ENCODE data around the gene CNTRL.
"Not testable (repeated sequence)": the region's sequence is repeated elsewhere in the genome, so short reads cannot be mapped to it uniquely, and the experiment has no call there.

The CNTRL gene

GRCh38 chr9:121085661-121086060 is 10.9 kb downstream of the CNTRL start:
- DNase-seq (ENCODE audit: low spot score in 2 of 2): no peak

GRCh38 chr9:121088576-121088975 is 13.8 kb downstream of the CNTRL start:
- Histone ChIP-seq H3K4me1 (no peaks in the 10 kb centered on the region), H3K4me3 (no peak overlapping the region), H3K9me3 (no peaks in the 10 kb centered on the region), H3K36me3 (replicated peaks) (no peaks in the 10 kb centered on the region; the same call in 1 of the 2 replicates), H3K27me3 (ENCODE audit: low read depth) (no peaks in the 10 kb centered on the region)
- no peak for DNase-seq (ENCODE audit: low spot score in 2 of 2)
- in situ Hi-C loops (cut with MboI; ENCODE audit: low sequenced_read_pairs): no loop called here

More at GRCh38 chr9:121085661-121086060, 10.9 kb downstream of the CNTRL start:
- Histone ChIP-seq H3K36me3 (replicated peaks) (peaks cover 6% of the 10 kb centered on the region; the same call in 1 of the 2 replicates), H3K9me3 (no peaks in the 10 kb centered on the region), H3K27me3 (ENCODE audit: low read depth) (no peaks in the 10 kb centered on the region), H3K4me1 (no peaks in the 10 kb centered on the region), H3K4me3 (no peak overlapping the region)
- in situ Hi-C loops (cut with MboI; ENCODE audit: low sequenced_read_pairs): no loop called here

GRCh38 chr9:121090743-121091142 is 16.0 kb downstream of the CNTRL start:
- H3K36me3 ChIP-seq (replicated peaks); H3K4me3 ChIP-seq; H3K9me3 ChIP-seq; H3K4me1 ChIP-seq; in situ Hi-C loops (cut with MboI; ENCODE audit: low sequenced_read_pairs); H3K27me3 ChIP-seq (ENCODE audit: low read depth); DNase-seq (ENCODE audit: low spot score in 2 of 2): not testable (repeated sequence)

- in situ Hi-C loops (cut with MboI; ENCODE audit: low sequenced_read_pairs): no loop called here
- Histone ChIP-seq H3K9me3 (no peaks in the 10 kb centered on the region), H3K36me3 (replicated peaks) (peaks cover 6% of the 10 kb centered on the region), H3K4me3 (no peak overlapping the region), H3K4me1 (no peaks in the 10 kb centered on the region), H3K27me3 (ENCODE audit: low read depth) (no peaks in the 10 kb centered on the region)
- DNase-seq (ENCODE audit: low spot score in 2 of 2): no peak
Measured at GRCh38 chr9:121095057-121095456, 20.3 kb downstream of the CNTRL start.

GRCh38 chr9:121098567-121099198 is 23.9 kb downstream of the CNTRL start:
- in situ Hi-C loops (cut with MboI; ENCODE audit: low sequenced_read_pairs): no loop called here
- no peak overlapping the region for H3K4me3 ChIP-seq
- H3K27me3 ChIP-seq (ENCODE audit: low read depth): no peaks in the 10 kb centered on the region
- DNase-seq (ENCODE audit: low spot score in 2 of 2): no peak
- H3K36me3 ChIP-seq (replicated peaks): peaks cover 6% of the 10 kb centered on the region; the same call in 1 of the 2 replicates
- H3K9me3 ChIP-seq: peaks cover 3% of the 10 kb centered on the region; the same call in 1 of the 2 replicates
- H3K4me1 ChIP-seq: no peaks in the 10 kb centered on the region

GRCh38 chr9:121104054-121104453 is 29.3 kb downstream of the CNTRL start:
- DNase-seq (ENCODE audit: low spot score in 2 of 2); H3K4me3 ChIP-seq; H3K36me3 ChIP-seq (replicated peaks); in situ Hi-C loops (cut with MboI; ENCODE audit: low sequenced_read_pairs); H3K9me3 ChIP-seq; H3K27me3 ChIP-seq (ENCODE audit: low read depth); H3K4me1 ChIP-seq: not testable (repeated sequence)

GRCh38 chr9:121105531-121105930 is 30.8 kb downstream of the CNTRL start:
- in situ Hi-C loops (cut with MboI; ENCODE audit: low sequenced_read_pairs): no loop called here
- Histone ChIP-seq H3K9me3 (peaks cover 3% of the 10 kb centered on the region; the same call in 1 of the 2 replicates), H3K4me1 (0 out of 2 replicates have a peak, but pooled peaks cover 4% of the 10 kb centered on the region), H3K36me3 (replicated peaks) (no peaks in the 10 kb centered on the region), H3K27me3 (ENCODE audit: low read depth) (no peaks in the 10 kb centered on the region), H3K4me3 (no peak overlapping the region)
- no peak for DNase-seq (ENCODE audit: low spot score in 2 of 2)

GRCh38 chr9:121107029-121107428 is 32.3 kb downstream of the CNTRL start:
- H3K4me1 ChIP-seq: 0 out of 2 replicates have a peak, but pooled peaks cover 4% of the 10 kb centered on the region
- no peak for DNase-seq (ENCODE audit: low spot score in 2 of 2)
- no peaks in the 10 kb centered on the region for H3K27me3 ChIP-seq (ENCODE audit: low read depth)
- H3K9me3 ChIP-seq: peaks cover 2% of the 10 kb centered on the region; the same call in 1 of the 2 replicates
- H3K4me3 ChIP-seq: no peak overlapping the region
- in situ Hi-C loops (cut with MboI; ENCODE audit: low sequenced_read_pairs): no loop called here
- no peaks in the 10 kb centered on the region for H3K36me3 ChIP-seq (replicated peaks)

- no peaks in the 10 kb centered on the region for H3K36me3 ChIP-seq (replicated peaks)
- no peaks in the 10 kb centered on the region for H3K9me3 ChIP-seq
- DNase-seq (ENCODE audit: low spot score in 2 of 2): no peak
- H3K27me3 ChIP-seq (ENCODE audit: low read depth): no peaks in the 10 kb centered on the region
- 0 out of 2 replicates have a peak, but pooled peaks cover 4% of the 10 kb centered on the region for H3K4me1 ChIP-seq
- in situ Hi-C loops (cut with MboI; ENCODE audit: low sequenced_read_pairs): no loop called here
- H3K4me3 ChIP-seq: no peak overlapping the region
Measured at GRCh38 chr9:121107881-121108280, 33.1 kb downstream of the CNTRL start.

GRCh38 chr9:121115466-121115865 is 40.7 kb downstream of the CNTRL start:
- Histone ChIP-seq H3K9me3 (no peaks in the 10 kb centered on the region), H3K36me3 (replicated peaks) (no peaks in the 10 kb centered on the region), H3K4me3 (no peak overlapping the region), H3K27me3 (ENCODE audit: low read depth) (no peaks in the 10 kb centered on the region), H3K4me1 (no peaks in the 10 kb centered on the region)
- no peak for DNase-seq (ENCODE audit: low spot score in 2 of 2)
- in situ Hi-C loops (cut with MboI; ENCODE audit: low sequenced_read_pairs): no loop called here

- no peak overlapping the region for H3K4me3 ChIP-seq
- H3K36me3 ChIP-seq (replicated peaks): no peaks in the 10 kb centered on the region
- H3K27me3 ChIP-seq (ENCODE audit: low read depth): no peaks in the 10 kb centered on the region
- in situ Hi-C loops (cut with MboI; ENCODE audit: low sequenced_read_pairs): no loop called here
- no peaks in the 10 kb centered on the region for H3K9me3 ChIP-seq
- no peak for DNase-seq (ENCODE audit: low spot score in 2 of 2)
- peaks cover 12% of the 10 kb centered on the region for H3K4me1 ChIP-seq
Measured at GRCh38 chr9:121118266-121118665, 43.5 kb downstream of the CNTRL start.

- no peaks in the 10 kb centered on the region for H3K27me3 ChIP-seq (ENCODE audit: low read depth)
- H3K9me3 ChIP-seq: no peaks in the 10 kb centered on the region
- no peak for DNase-seq (ENCODE audit: low spot score in 2 of 2)
- H3K4me1 ChIP-seq: peaks cover 22% of the 10 kb centered on the region
- in situ Hi-C loops (cut with MboI; ENCODE audit: low sequenced_read_pairs): no loop called here
- H3K36me3 ChIP-seq (replicated peaks): no peaks in the 10 kb centered on the region
- no peak overlapping the region for H3K4me3 ChIP-seq
Measured at GRCh38 chr9:121120386-121120785, 45.6 kb downstream of the CNTRL start.

GRCh38 chr9:121121582-121122087 is 46.9 kb downstream of the CNTRL start:
- H3K9me3 ChIP-seq: no peaks in the 10 kb centered on the region
- in situ Hi-C loops (cut with MboI; ENCODE audit: low sequenced_read_pairs): no loop called here
- peak overlapping the region; percentile 27 for H3K4me3 ChIP-seq
- no peaks in the 10 kb centered on the region for H3K27me3 ChIP-seq (ENCODE audit: low read depth)
- H3K36me3 ChIP-seq (replicated peaks): no peaks in the 10 kb centered on the region; the same call in 1 of the 2 replicates
- DNase-seq (ENCODE audit: low spot score in 2 of 2): peak; percentile 97 to 98
- peaks cover 22% of the 10 kb centered on the region for H3K4me1 ChIP-seq

- Histone ChIP-seq H3K27me3 (ENCODE audit: low read depth) (no peaks in the 10 kb centered on the region), H3K4me3 (peak overlapping the region; percentile 27), H3K9me3 (no peaks in the 10 kb centered on the region), H3K36me3 (replicated peaks) (peaks cover 5% of the 10 kb centered on the region), H3K4me1 (peaks cover 22% of the 10 kb centered on the region)
- DNase-seq (ENCODE audit: low spot score in 2 of 2): no peak
- in situ Hi-C loops (cut with MboI; ENCODE audit: low sequenced_read_pairs): no loop called here
Measured at GRCh38 chr9:121122246-121123032, 47.7 kb downstream of the CNTRL start.

Data from HAP-1 (cell line).